ENCODE measurements around the gene BMP6. TPM values are rescaled to one million over a fixed set of nuclear protein-coding genes. Genes with fewer than 3 reads are reported as not detected.

The BMP6 gene
- total RNA-seq, 2 donors from 2014 or later: not detected

- ATAC-seq: no peak
- DNase-seq (ENCODE audit: low spot score in 2 of 2): no peak
- no peak overlapping the region for H3K27ac Mint-ChIP-seq
- H3K36me3 Mint-ChIP-seq: no peaks in the 10 kb centered on the region
- H3K9me3 Mint-ChIP-seq: no peaks in the 10 kb centered on the region
These were observed 24.6 kb upstream of the BMP6 start for GRCh38 chr6:7701212-7701834.

DNA sequence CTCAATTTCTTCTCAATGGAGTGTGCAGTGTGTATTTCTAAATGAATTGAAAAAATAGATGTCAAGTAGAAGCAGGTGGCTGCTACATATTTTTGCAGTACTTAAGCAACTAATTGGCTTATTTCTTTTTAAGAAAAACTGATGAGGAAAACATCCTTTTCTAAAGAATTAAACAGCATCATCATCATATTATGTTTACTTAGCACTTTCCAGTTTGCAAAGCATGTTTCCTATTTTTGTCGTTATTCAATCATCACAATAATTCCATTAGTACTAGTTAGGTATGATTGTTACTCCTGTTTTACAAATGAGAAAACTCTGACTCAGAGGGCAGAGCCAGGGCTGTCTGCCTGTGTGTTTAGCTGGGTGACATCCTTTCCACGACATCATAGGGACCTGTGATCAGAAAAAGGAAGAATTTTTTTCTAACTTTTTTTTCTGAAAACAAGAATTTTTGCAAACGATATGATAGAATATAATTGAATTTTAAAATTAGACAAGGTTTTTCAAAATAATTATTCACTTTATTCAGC is 22.7 kb upstream of the BMP6 start:
- no peak for ATAC-seq
- H3K36me3 Mint-ChIP-seq: no peaks in the 10 kb centered on the region
- no peak for DNase-seq (ENCODE audit: low spot score in 2 of 2)
- H3K27ac Mint-ChIP-seq: no peak overlapping the region
- H3K9me3 Mint-ChIP-seq: no peaks in the 10 kb centered on the region

- no peaks in the 10 kb centered on the region for H3K9me3 Mint-ChIP-seq
- no peak for ATAC-seq
- no peaks in the 10 kb centered on the region for H3K36me3 Mint-ChIP-seq
- no peak overlapping the region for H3K27ac Mint-ChIP-seq
- no peak for DNase-seq (ENCODE audit: low spot score in 2 of 2)
These were observed 20.4 kb upstream of the BMP6 start for GRCh38 chr6:7705483-7705882.

GRCh38 chr6:7706269-7706668 is 19.6 kb upstream of the BMP6 start:
- H3K27ac Mint-ChIP-seq: no peak overlapping the region
- no peak for DNase-seq (ENCODE audit: low spot score in 2 of 2)
- H3K9me3 Mint-ChIP-seq: no peaks in the 10 kb centered on the region
- H3K36me3 Mint-ChIP-seq: peaks cover 0 to 2% of the 10 kb centered on the region in 2 donors
- ATAC-seq: no peak

DNA sequence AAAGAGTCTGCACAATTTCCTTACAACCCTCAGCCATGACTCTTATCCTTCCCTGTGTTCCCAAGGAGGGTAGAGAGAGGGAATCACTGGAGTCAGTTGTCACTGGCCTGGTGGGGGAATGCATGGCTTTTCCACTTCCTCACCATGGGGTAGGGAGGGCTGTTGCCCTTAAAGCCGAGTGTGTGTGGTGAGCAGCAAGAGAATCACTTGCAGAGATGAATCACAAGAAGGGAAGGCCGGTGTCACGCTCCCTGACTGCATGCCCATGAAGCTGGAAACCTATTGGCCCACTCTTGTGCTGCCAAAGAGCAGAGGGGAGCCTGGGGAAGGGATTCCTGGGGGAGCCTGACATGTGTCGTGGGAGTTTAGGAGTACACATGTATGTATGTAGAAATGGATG is 18.1 kb upstream of the BMP6 start:
- Mint-ChIP-seq H3K36me3 (peaks cover 0 to 9% of the 10 kb centered on the region in 2 donors), H3K27ac (no peak overlapping the region), H3K9me3 (no peaks in the 10 kb centered on the region)
- no peak for DNase-seq (ENCODE audit: low spot score in 2 of 2)
- ATAC-seq: no peak

DNA sequence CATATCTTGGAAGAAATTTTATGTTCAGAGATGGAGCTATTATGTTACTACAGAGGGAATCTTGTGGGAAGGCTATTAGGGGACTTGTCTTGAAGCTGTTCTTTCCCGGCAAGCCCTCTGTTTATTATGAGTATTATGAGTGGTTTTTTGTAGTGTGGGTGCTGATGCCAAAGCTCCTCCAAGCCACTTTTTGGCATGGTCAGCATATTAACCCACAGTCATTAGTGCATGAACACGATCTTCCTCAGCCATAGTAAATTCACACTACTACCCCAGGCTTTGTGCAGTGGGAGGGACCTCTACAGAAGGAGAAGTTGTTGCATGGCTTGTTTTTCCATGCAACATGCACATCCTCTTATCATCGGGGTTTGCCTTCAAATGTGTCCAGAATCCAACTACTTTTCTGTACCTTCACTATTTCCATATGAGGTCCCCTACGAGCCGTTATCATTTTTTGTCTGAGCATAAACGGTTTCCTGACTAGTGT is 6.5 kb upstream of the BMP6 start:
- DNase-seq (ENCODE audit: low spot score in 2 of 2) (no peak), ATAC-seq (no peak)
- H3K27ac Mint-ChIP-seq: no peak overlapping the region
- H3K36me3 Mint-ChIP-seq: peaks cover 0 to 6% of the 10 kb centered on the region in 2 donors
- peaks cover 4 to 11% of the 10 kb centered on the region in 2 donors for H3K9me3 Mint-ChIP-seq

- no peak for ATAC-seq
- Mint-ChIP-seq H3K9me3 (peaks cover 4 to 11% of the 10 kb centered on the region in 2 donors), H3K27ac (no peak overlapping the region), H3K36me3 (no peaks in the 10 kb centered on the region)
- no peak for DNase-seq (ENCODE audit: low spot score in 2 of 2)
These were observed 5.6 kb upstream of the BMP6 start for GRCh38 chr6:7720346-7720745.

GRCh38 chr6:7721649-7722048 is 4.2 kb upstream of the BMP6 start:
- no peak for DNase-seq (ENCODE audit: low spot score in 2 of 2)
- Mint-ChIP-seq H3K9me3 (peaks cover under 1% of the 10 kb centered on the region in 2 donors), H3K27ac (no peak overlapping the region), H3K36me3 (no peaks in the 10 kb centered on the region)
- ATAC-seq: no peak

GRCh38 chr6:7723041-7723447 is 2.9 kb upstream of the BMP6 start:
- DNase-seq (ENCODE audit: low spot score in 2 of 2): peak in 1 of 2 donors; percentile 70
- ATAC-seq: peak; percentile 39 to 43

GRCh38 chr6:7723554-7723953 is 2.3 kb upstream of the BMP6 start:
- Mint-ChIP-seq H3K9me3 (no peaks in the 10 kb centered on the region), H3K36me3 (peaks cover 0 to under 1% of the 10 kb centered on the region in 2 donors), H3K27ac (no peak overlapping the region)
- ATAC-seq (no peak), DNase-seq (ENCODE audit: low spot score in 2 of 2) (no peak)

More at GRCh38 chr6:7723041-7723447, 2.9 kb upstream of the BMP6 start:
- H3K36me3 Mint-ChIP-seq: no peaks in the 10 kb centered on the region
- H3K9me3 Mint-ChIP-seq: no peaks in the 10 kb centered on the region
- no peak overlapping the region for H3K27ac Mint-ChIP-seq

GRCh38 chr6:7725412-7725811 is 487 bp upstream of the BMP6 start:
- Mint-ChIP-seq H3K27ac (no peak overlapping the region), H3K9me3 (no peaks in the 10 kb centered on the region), H3K36me3 (peaks cover 0 to 5% of the 10 kb centered on the region in 2 donors)
- DNase-seq (ENCODE audit: low spot score in 2 of 2) (no peak), ATAC-seq (no peak)

DNA sequence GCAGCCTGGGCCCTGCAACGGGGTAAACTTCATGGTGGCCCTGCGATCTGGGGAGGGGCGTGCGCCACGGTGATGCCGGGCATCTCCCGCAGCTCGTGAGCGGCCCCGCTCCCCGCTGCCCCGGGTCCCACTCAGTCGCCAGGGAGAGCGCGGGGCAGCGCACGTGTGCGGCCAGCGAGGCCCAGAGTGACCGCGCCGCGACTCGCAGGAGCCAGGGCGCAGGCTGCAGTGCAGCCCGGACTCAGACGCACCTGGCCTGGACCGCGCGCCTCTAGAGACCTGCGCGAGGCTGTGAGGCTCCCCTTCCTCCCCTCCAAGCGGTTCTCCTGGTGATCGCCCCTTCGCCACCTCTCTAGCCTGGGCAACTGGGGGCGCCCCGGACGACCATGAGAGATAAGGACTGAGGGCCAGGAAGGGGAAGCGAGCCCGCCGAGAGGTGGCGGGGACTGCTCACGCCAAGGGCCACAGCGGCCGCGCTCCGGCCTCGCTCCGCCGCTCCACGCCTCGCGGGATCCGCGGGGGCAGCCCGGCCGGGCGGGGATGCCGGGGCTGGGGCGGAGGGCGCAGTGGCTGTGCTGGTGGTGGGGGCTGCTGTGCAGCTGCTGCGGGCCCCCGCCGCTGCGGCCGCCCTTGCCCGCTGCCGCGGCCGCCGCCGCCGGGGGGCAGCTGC is 652 bp downstream of the BMP6 start:
- Mint-ChIP-seq H3K27ac (no peak overlapping the region), H3K9me3 (no peaks in the 10 kb centered on the region), H3K36me3 (peaks cover 0 to 5% of the 10 kb centered on the region in 2 donors)
- DNase-seq (ENCODE audit: low spot score in 2 of 2) (no peak), ATAC-seq (peak; percentile 21 to 34)

DNA sequence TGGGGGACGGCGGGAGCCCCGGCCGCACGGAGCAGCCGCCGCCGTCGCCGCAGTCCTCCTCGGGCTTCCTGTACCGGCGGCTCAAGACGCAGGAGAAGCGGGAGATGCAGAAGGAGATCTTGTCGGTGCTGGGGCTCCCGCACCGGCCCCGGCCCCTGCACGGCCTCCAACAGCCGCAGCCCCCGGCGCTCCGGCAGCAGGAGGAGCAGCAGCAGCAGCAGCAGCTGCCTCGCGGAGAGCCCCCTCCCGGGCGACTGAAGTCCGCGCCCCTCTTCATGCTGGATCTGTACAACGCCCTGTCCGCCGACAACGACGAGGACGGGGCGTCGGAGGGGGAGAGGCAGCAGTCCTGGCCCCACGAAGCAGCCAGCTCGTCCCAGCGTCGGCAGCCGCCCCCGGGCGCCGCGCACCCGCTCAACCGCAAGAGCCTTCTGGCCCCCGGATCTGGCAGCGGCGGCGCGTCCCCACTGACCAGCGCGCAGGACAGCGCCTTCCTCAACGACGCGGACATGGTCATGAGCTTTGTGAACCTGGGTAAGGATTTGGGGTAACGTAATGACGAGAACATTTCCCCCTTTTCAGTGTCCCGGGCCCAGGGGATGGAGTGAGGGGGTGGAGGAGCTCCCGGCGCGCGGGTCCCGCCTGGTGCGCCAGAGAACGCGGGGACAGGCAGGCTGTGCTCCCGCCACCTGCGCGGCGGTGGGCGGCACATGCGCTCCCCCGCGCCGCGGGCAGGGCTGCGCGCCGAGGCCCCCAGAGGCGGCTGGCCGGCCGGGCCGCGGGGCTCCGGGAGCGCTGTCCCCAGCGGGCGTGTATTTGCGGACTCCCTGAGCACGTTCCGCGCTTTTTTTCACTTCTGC is 1.4 kb downstream of the BMP6 start:
- H3K9me3 Mint-ChIP-seq: no peaks in the 10 kb centered on the region
- ATAC-seq (no peak), DNase-seq (ENCODE audit: low spot score in 2 of 2) (peak in 1 of 2 donors; percentile 12)
- H3K36me3 Mint-ChIP-seq: peaks cover 0 to 5% of the 10 kb centered on the region in 2 donors
- H3K27ac Mint-ChIP-seq: no peak overlapping the region

- no peak overlapping the region for H3K27ac Mint-ChIP-seq
- DNase-seq (ENCODE audit: low spot score in 2 of 2) (peak in 1 of 2 donors; percentile 15), ATAC-seq (peak; percentile 17 to 32)
- H3K36me3 Mint-ChIP-seq: peaks cover 0 to 5% of the 10 kb centered on the region in 2 donors
- H3K9me3 Mint-ChIP-seq: no peaks in the 10 kb centered on the region
These were observed 2.3 kb downstream of the BMP6 start for GRCh38 chr6:7727946-7728854.

GRCh38 chr6:7728855-7729590 is 3.1 kb downstream of the BMP6 start:
- H3K36me3 Mint-ChIP-seq: peaks cover 0 to 5% of the 10 kb centered on the region in 2 donors
- no peak overlapping the region for H3K27ac Mint-ChIP-seq
- ATAC-seq (no peak), DNase-seq (ENCODE audit: low spot score in 2 of 2) (no peak)
- H3K9me3 Mint-ChIP-seq: no peaks in the 10 kb centered on the region

All from activated naive CD4-positive, alpha-beta T cell treated with anti-CD3 and anti-CD28 coated beads, Interleukin-2, amount 50 U/mL, for 72 hours (primary cell).